RWPE2 (cell line): ENCODE measurements around the gene HNRNPA0.

Experiments used
- ATAC-seq: fragments of 200-7000 bp; cut with Tn5 transposase; 3 replicates; pipeline ENCODE4 v1.9.1; 2021; ENCODE audit warnings: low read depth
- DNase-seq: peaks from one replicate; pipeline ENCODE4 v3.0.0-alpha.2; 2020; ENCODE audit warnings: low spot score
- H3K27ac ChIP-seq: fragments of 450-650 bp; 2 replicates; pipeline ENCODE4 v1.5.1; 2017; ENCODE audit warnings: mild to moderate bottlenecking; ENCODE audit not compliant: poor library complexity, severe bottlenecking
- H3K27me3 ChIP-seq: fragments of 250-450 bp; sonication (Bioruptor Pico); 2 replicates; pipeline ENCODE4 v1.5.1; 2021; ENCODE audit warnings: mild to moderate bottlenecking, moderate library complexity; ENCODE audit not compliant: insufficient read depth, poor library complexity, severe bottlenecking
- H3K36me3 ChIP-seq: fragments of 250-450 bp; sonication (Bioruptor Pico); 2 replicates; pipeline ENCODE4 v1.5.1; 2020; ENCODE audit warnings: low read depth, mild to moderate bottlenecking, moderate library complexity
- H3K4me1 ChIP-seq: fragments of 250-450 bp; sonication (Bioruptor Pico); 2 replicates; pipeline ENCODE4 v1.5.1; 2021; ENCODE audit warnings: mild to moderate bottlenecking, moderate library complexity; ENCODE audit not compliant: insufficient read depth, poor library complexity, severe bottlenecking
- H3K4me3 ChIP-seq: fragments of 250-450 bp; sonication (Bioruptor Pico); 2 replicates; pipeline ENCODE4 v1.5.1; 2021; ENCODE audit warnings: mild to moderate bottlenecking, moderate library complexity; ENCODE audit not compliant: severe bottlenecking
- H3K9me3 ChIP-seq: fragments of 250-450 bp; sonication (Bioruptor Pico); 2 replicates; pipeline ENCODE4 v1.5.1; 2021; ENCODE audit warnings: mild to moderate bottlenecking, moderate library complexity; ENCODE audit not compliant: severe bottlenecking
- TF ChIP-seq, protein P1 (sequence below): fragments of 450-650 bp; IDR thresholded peaks from one replicate; pipeline ENCODE4 v1.5.1; 2017; ENCODE audit warnings: mild to moderate bottlenecking, moderate library complexity; ENCODE audit not compliant: poor library complexity, severe bottlenecking

The HNRNPA0 gene

GRCh38 chr5:137738947-137739346, 15.2 kb downstream of the HNRNPA0 start:
- H3K4me3 ChIP-seq = no peak overlapping the region
- no peaks in the 10 kb centered on the region for H3K9me3 ChIP-seq
- H3K36me3 ChIP-seq = no peaks in the 10 kb centered on the region
- ATAC-seq (no peak), DNase-seq (no peak)
- H3K27me3 ChIP-seq = no peaks in the 10 kb centered on the region
- H3K4me1 ChIP-seq = peaks cover 6% of the 10 kb centered on the region
- TF ChIP-seq, protein P1, sequence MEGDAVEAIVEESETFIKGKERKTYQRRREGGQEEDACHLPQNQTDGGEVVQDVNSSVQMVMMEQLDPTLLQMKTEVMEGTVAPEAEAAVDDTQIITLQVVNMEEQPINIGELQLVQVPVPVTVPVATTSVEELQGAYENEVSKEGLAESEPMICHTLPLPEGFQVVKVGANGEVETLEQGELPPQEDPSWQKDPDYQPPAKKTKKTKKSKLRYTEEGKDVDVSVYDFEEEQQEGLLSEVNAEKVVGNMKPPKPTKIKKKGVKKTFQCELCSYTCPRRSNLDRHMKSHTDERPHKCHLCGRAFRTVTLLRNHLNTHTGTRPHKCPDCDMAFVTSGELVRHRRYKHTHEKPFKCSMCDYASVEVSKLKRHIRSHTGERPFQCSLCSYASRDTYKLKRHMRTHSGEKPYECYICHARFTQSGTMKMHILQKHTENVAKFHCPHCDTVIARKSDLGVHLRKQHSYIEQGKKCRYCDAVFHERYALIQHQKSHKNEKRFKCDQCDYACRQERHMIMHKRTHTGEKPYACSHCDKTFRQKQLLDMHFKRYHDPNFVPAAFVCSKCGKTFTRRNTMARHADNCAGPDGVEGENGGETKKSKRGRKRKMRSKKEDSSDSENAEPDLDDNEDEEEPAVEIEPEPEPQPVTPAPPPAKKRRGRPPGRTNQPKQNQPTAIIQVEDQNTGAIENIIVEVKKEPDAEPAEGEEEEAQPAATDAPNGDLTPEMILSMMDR = no peak
- H3K27ac ChIP-seq = no peak overlapping the region

DNA sequence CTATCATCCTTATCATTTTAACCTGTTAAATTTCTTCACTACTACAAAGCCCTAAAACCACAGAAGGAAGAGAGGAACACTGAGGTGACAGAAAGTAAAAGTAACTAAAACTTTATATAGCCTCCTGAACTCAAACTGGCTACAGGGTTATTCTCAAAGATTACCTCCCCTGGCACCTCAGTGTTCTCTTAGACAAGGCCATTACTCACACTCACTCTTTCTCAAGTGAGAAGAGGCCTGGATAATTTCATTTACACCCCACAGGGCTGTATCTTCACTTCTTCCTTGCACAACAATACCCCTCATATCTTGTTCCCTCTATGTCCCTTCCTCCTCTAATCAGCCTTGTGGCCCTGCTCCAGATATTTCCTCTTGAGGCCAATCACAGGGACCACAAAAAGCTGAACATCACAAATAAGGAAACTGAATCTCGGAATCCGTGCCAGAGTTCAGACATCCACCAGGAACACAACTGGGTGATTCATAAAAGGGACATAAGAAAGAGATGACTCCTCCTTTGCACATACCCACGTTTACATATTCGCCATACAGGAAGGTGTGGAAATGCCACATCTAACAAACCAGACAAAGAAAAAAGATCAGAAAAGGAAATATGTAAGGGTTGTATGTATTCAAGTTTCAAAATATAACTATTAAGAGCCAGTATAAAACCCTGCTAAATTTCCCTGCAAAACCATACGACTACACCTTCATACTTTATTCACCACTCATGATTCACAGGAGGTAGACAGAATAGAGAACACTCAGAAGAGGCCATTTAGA, 16.6 kb downstream of the HNRNPA0 start:
- Histone ChIP-seq H3K36me3 (no peaks in the 10 kb centered on the region), H3K4me3 (no peak overlapping the region), H3K9me3 (no peaks in the 10 kb centered on the region), H3K27ac (no peak overlapping the region), H3K27me3 (no peaks in the 10 kb centered on the region), H3K4me1 (peaks cover 6% of the 10 kb centered on the region)
- DNase-seq (no peak), ATAC-seq (peak; percentile 59)
- TF ChIP-seq, protein P1 = no peak

DNA sequence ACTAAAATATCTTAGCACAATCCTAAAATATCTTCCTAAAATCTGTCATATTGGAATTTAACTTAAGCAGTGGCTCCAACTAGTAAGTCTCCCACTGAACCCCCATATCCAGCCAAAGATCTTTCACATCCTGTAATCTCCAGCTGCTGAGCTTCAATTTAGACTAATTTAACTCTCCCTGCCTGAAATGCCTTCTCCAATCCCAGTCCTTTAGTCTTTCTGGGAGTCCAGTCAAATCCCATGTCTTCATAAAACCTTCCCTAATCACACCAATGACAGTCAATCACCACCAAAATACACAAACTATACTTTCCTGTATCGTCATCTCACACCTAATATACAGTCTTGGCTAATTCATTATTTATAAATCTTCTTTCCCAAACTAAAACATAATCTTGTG, 17.7 kb downstream of the HNRNPA0 start:
- no peaks in the 10 kb centered on the region for H3K36me3 ChIP-seq
- H3K27ac ChIP-seq = no peak overlapping the region
- no peak for DNase-seq
- ATAC-seq = no peak
- no peaks in the 10 kb centered on the region for H3K9me3 ChIP-seq
- no peaks in the 10 kb centered on the region for H3K27me3 ChIP-seq
- peaks cover 6% of the 10 kb centered on the region for H3K4me1 ChIP-seq
- H3K4me3 ChIP-seq = no peak overlapping the region
- TF ChIP-seq, protein P1 = no peak

DNA sequence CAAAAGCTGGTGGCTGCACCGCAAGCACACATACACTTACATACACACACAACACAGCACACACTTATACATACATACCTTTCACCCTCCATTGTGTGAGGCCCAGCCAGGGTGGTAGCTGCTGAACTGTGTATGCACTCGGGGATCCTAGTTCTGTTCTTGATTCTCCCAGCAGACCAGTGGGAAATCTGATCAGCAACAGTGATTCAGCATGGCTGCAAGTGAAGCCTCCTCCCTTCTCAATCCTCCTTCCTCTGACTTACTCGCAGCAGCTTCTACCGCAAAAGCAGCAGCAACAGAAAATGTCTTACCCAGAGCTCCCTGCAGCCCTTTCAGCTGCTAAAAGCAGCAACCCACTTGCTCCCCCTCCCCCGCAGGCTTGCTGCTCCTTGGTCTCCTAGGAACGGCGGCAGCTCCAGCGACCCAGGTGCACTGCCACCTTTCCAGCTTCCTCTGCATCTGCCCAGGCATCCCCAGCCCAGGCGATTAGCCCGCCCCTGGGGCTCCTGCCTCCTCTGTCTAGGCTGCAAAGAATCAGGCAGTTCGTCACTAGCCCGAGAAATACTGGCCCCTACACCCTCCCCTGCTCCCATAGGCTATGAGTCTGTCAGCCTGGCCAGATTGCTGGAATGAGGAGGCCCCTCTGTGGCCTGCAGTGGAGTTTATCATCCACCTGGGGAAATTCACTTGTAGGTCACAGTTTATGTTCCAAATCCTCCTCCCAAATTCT, 18.4 kb downstream of the HNRNPA0 start, which contains the start of gene KLHL3:
Gene KLHL3, minus strand, starts transcription at position 535 of the 730 bp plus-strand sequence. Its CDS starts 443 bp downstream, at position 92.
- Histone ChIP-seq H3K27me3 (no peaks in the 10 kb centered on the region), H3K36me3 (no peaks in the 10 kb centered on the region), H3K9me3 (no peaks in the 10 kb centered on the region), H3K4me3 (no peak within 1 kb of the TSS), H3K4me1 (peaks cover 6% of the 10 kb centered on the region), H3K27ac (no peak within 1 kb of the TSS)
- TF ChIP-seq, protein P1 = peak; percentile 22
- no peak for DNase-seq
- peak; percentile 74 for ATAC-seq
